GM19397 (cell line): ENCODE results near the gene WFDC2.

Source experiments
- ATAC-seq: cut with Tn5 transposase; IDR thresholded peaks from one replicate; pipeline ENCODE4 v1.9.1; 2021; ENCODE audit warnings: mild to moderate bottlenecking, moderate library complexity; ENCODE audit not compliant: unreplicated experiment

The WFDC2 gene

GRCh38 chr20:45489083-45489531 is 19.6 kb downstream of the WFDC2 start:
- no peak for ATAC-seq

GRCh38 chr20:45495501-45495941 is 26.0 kb downstream of the WFDC2 start:
- ATAC-seq: no peak

DNA sequence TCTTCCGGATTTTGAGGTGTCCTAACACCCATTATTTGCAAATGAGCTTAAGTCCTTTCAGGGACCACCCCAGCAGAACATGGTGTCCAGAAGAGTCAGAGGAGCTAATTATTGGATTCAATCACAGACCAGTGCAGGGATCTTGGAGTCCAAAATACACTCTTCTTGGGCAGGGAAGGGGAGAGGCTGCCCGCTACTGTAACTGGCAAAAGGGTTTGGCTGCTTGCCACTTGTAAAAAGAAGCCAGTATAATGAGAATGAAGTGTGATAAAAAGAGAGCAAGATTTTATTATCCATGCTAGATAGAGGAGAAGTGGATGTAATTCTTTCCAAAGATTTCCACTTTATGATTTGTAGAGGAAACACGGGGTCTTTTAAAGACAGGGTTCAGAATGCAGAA is 26.6 kb downstream of the WFDC2 start:
- ATAC-seq: no peak

GRCh38 chr20:45497971-45498494 is 28.5 kb downstream of the WFDC2 start:
- no peak for ATAC-seq

DNA sequence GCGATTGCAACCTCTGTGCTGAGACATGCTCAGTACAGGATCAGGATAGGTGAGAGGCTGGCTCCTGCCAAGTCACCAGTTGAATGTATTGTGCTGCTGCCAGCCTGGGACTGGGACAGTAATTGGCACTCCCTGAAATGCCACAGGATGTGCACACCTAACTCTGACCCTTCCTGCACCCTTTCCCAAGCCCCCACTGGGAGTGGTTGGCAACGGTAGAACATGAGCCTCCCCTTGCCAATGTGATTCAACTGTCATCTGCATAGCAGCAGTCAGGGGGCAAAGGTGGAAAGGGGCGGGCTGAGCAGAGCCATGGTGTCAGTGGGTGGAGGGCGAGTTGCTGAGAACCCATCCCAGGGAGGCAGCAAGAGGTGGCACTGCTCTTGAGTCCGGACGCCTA is 30.5 kb downstream of the WFDC2 start:
- no peak for ATAC-seq

- ATAC-seq: no peak
Measured at GRCh38 chr20:45501600-45501999, 32.0 kb downstream of the WFDC2 start.

GRCh38 chr20:45502561-45502960 is 33.0 kb downstream of the WFDC2 start:
- ATAC-seq: no peak

- no peak for ATAC-seq
Measured at GRCh38 chr20:45503403-45503802, 33.9 kb downstream of the WFDC2 start.

DNA sequence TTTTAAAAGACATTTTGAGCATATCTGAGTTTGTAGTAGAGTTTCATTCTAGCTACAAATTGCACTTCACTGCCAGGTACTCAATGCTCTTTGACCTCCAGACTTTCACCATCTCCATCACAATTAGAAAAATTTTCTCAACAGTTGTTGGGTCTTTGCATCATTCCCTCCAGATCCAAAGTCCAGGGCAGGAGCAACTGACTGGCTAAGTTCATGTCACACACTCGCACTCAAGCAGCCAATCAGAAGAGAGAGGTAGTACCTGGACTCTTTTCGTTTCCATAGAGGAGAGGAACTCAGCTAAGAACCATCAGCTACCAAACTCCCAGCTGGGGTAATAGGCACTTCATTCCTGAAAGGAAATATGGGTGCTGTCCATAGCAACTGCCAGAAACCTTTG is 36.8 kb downstream of the WFDC2 start:
- no peak for ATAC-seq

GRCh38 chr20:45507011-45507820 is 37.7 kb downstream of the WFDC2 start:
- no peak for ATAC-seq

DNA sequence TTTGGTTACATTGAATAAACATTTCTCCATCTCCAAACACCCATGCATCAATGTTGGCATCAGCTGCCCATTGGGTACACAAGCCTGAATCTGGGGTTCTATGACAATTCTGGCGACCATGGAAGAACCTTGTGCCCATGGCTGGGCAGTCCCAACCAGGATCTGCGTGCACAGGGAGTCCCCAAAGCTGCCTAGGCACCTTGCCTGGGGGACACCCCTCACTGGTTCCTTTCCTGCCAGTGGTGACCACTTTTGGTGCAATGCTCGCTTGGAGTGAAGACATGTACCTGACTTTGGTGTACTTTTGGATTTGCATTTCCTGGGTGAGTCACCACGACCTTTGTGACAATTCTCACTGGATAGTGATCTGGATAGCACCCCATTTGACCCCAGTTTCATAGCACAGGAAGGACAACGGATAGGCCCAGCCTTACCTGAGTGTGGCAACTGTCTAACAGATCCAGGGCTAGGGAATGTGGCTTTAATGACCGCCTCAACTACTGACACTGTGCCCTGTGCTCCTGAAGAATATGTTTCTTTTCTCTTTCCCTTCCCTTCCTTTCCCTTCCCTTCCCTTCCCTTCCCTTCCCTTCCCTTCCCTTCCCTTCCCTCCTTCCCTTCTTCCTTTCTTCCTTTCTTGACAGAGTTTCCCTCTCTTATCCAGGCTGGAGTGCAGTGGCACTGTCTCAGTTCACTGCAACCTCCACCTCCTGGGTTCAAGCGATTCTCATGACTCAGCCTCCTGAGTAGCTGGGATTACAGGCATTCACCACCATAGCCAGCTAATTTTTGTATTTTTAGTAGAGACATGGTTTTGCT is 38.7 kb downstream of the WFDC2 start:
- ATAC-seq: no peak

- ATAC-seq: no peak
Measured at GRCh38 chr20:45509091-45509490, 39.5 kb downstream of the WFDC2 start.

GRCh38 chr20:45510242-45510862 is 40.8 kb downstream of the WFDC2 start:
- ATAC-seq: no peak

GRCh38 chr20:45515147-45515913 is 45.8 kb downstream of the WFDC2 start, which contains the start of gene SPINT3:
TSS of gene SPINT3 (minus strand) at chr20:45515622. CDS start at chr20:45515608, 14 bp downstream.
- no peak for ATAC-seq

DNA sequence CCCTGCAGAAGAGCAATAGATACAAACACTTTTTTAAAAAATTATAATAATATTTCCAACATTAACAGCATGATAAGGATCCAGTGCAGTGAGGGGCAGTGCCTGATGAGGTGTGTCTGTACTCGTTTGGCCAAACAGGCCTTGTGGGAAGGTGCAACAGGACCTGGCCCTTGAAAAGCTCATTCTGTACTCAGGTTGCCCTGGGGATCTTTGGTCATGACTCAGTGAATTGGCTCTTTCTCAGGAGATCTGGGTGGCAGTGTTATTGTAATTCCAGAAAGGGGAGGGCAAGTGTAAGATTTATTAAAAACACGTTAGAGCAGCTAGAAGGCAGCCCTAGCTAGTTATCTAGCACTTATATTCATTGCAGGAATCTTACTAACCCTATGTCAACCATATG is 48.7 kb downstream of the WFDC2 start:
- ATAC-seq: no peak

- ATAC-seq: no peak
Measured at GRCh38 chr20:45523821-45524220, 54.3 kb downstream of the WFDC2 start.

DNA sequence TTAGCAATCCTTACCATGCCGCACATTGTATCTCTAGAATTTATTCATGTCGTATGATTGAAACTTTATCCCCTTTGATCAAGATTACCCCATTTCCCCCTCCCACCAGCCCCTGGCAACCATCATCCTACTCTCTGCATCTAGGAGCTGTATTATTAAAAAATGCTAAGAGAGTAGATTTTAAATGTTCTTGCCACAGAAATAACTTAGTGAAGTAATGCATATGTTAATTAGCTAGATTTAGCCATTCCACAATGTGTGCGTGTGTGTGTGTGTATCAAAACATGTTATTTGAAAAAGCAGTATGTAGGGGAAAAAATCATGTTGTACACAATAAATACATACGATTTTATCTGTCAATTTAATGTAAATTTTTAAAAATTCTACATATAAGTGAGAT is 57.7 kb downstream of the WFDC2 start:
- ATAC-seq: no peak
